Measurements from ENCODE around the gene CZIB.

CZIB gene

GRCh38 chr1:53195246-53196016 lies 25.0 kb downstream of the CZIB start:
- no peak for TF ChIP-seq CTCF (IDR thresholded peaks at IDR 0.05)

GRCh38 chr1:53190210-53190611 lies 30.2 kb downstream of the CZIB start:
- no peak for TF ChIP-seq CTCF (IDR thresholded peaks at IDR 0.05)

- TF ChIP-seq CTCF (IDR thresholded peaks at IDR 0.05) = no peak
These were observed 31.4 kb downstream of the CZIB start for GRCh38 chr1:53189061-53189460.

GRCh38 chr1:53188099-53188498 lies 32.3 kb downstream of the CZIB start:
- TF ChIP-seq CTCF (IDR thresholded peaks at IDR 0.05) = no peak

- no peak for TF ChIP-seq CTCF (IDR thresholded peaks at IDR 0.05)
These were observed 33.0 kb downstream of the CZIB start for GRCh38 chr1:53187401-53187800.

- no peak for TF ChIP-seq CTCF (IDR thresholded peaks at IDR 0.05)
These were observed 33.9 kb downstream of the CZIB start for GRCh38 chr1:53186533-53186932.

- no peak for TF ChIP-seq CTCF (IDR thresholded peaks at IDR 0.05)
These were observed 37.1 kb downstream of the CZIB start for GRCh38 chr1:53183095-53183990.

All from LNCAP (cell line).